ENCODE measurements around the gene TRIP12. TPM values are rescaled to one million over a fixed set of nuclear protein-coding genes. Genes with fewer than 3 reads are reported as not detected.

TRIP12 gene
- total RNA-seq, 1 experiment from 2014 or later: 368 TPM

- DNase-seq (ENCODE audit: low read depth, low spot score) (no peak), ATAC-seq (no peak)
- intact Hi-C loops (cut with micrococcal nuclease; ENCODE audit: unreplicated experiment) (no loop called here), in situ Hi-C loops (cut with HindIII; ENCODE audit: low pct_unique_long_range_greater_than_20kb, low sequenced_read_pairs) (no loop called here)
- ChIA-PET CTCF (no interaction called here), POLR2A (no interaction called here)
- H3K27me3 ChIP-seq (ENCODE audit: control insufficient read depth, insufficient read depth, low read length): no peaks in the 10 kb centered on the region
- TF ChIP-seq REST (IDR thresholded peaks at IDR 0.05; ENCODE audit: insufficient read depth in 1 of 2, low read depth in 2 of 2, low read length in 1 of 2) (no peak), TCF7L2 (IDR thresholded peaks at IDR 0.05; ENCODE audit: low read depth, low read length) (no peak), POLR2AphosphoS5 (IDR thresholded peaks at IDR 0.05; ENCODE audit: low read depth, low read length) (no peak), SIN3A (IDR thresholded peaks at IDR 0.05; ENCODE audit: borderline replicate concordance, insufficient read depth, low read depth, low read length) (no peak), CTCF (IDR thresholded peaks at IDR 0.05) (no peak)
- H3K36me3 ChIP-seq (ENCODE audit: control insufficient read depth, insufficient read depth, low read length): 0 out of 2 replicates have a peak, but pooled peaks cover 2% of the 10 kb centered on the region
- no peak overlapping the region for H3K4me3 ChIP-seq (ENCODE audit: low read depth in 2 of 2, low read length in 2 of 2)
- no peaks in the 10 kb centered on the region for H3K9me3 ChIP-seq (ENCODE audit: control insufficient read depth, insufficient read depth, low read depth, low read length)
- BruUV-seq (replicated peaks): no TSS peak
- peaks cover 7% of the 10 kb centered on the region; the same call in 1 of the 2 replicates for H3K4me1 ChIP-seq (ENCODE audit: control insufficient read depth, insufficient read depth, low read length)
- H3K27ac ChIP-seq (ENCODE audit: low read length): no peak overlapping the region
Observed at GRCh38 chr2:229887441-229887840, 34.4 kb downstream of the TRIP12 start.

- CTCF ChIA-PET: no interaction called here
Observed at GRCh38 chr2:229884775-229885699, 36.8 kb downstream of the TRIP12 start.

More at GRCh38 chr2:229884775-229885699, 36.8 kb downstream of the TRIP12 start:
- Histone ChIP-seq H3K36me3 (ENCODE audit: control insufficient read depth, insufficient read depth, low read length) (0 out of 2 replicates have a peak, but pooled peaks cover 3% of the 10 kb centered on the region), H3K4me3 (ENCODE audit: low read depth in 2 of 2, low read length in 2 of 2) (no peak overlapping the region), H3K9me3 (ENCODE audit: control insufficient read depth, insufficient read depth, low read depth, low read length) (no peaks in the 10 kb centered on the region), H3K27me3 (ENCODE audit: control insufficient read depth, insufficient read depth, low read length) (no peaks in the 10 kb centered on the region), H3K27ac (ENCODE audit: low read length) (no peak overlapping the region), H3K4me1 (ENCODE audit: control insufficient read depth, insufficient read depth, low read length) (peaks cover 7% of the 10 kb centered on the region; the same call in 1 of the 2 replicates)
- no TSS peak for BruUV-seq (replicated peaks)
- TF ChIP-seq POLR2AphosphoS5 (IDR thresholded peaks at IDR 0.05; ENCODE audit: low read depth, low read length) (no peak), REST (IDR thresholded peaks at IDR 0.05; ENCODE audit: insufficient read depth in 1 of 2, low read depth in 2 of 2, low read length in 1 of 2) (no peak), SIN3A (IDR thresholded peaks at IDR 0.05; ENCODE audit: borderline replicate concordance, insufficient read depth, low read depth, low read length) (no peak), TCF7L2 (IDR thresholded peaks at IDR 0.05; ENCODE audit: low read depth, low read length) (no peak)
- intact Hi-C loops (cut with micrococcal nuclease; ENCODE audit: unreplicated experiment) (no loop called here), in situ Hi-C loops (cut with HindIII; ENCODE audit: low pct_unique_long_range_greater_than_20kb, low sequenced_read_pairs) (no loop called here)
- ATAC-seq (no peak), DNase-seq (ENCODE audit: low read depth, low spot score) (no peak)
- POLR2A ChIA-PET: interaction anchor here (0.6 kb wide), 1 partner anchor 9 kb away, joined by 10 read pairs; no protein-coding TSS in a partner anchor
